IPS DF 4.7 (cell line): ENCODE data around the gene LOC101059915.

ENCODE experiments used
- DNase-seq: peaks from one replicate; pipeline ENCODE4 v3.0.0-alpha.2; 2013; ENCODE audit warnings: low spot score; ENCODE audit errors: extremely low read depth

LOC101059915 gene

GRCh38 chrX:71667328-71668247 is at the start of gene LOC101059915:
Gene LOC101059915 (plus strand): TSS chrX:71667546.
- DNase-seq = no peak

- DNase-seq = no peak
Measured at GRCh38 chrX:71617742-71618141, 49.6 kb upstream of the LOC101059915 start.

GRCh38 chrX:71618303-71618721 is 49.0 kb upstream of the LOC101059915 start, which contains the start of gene CXCR3:
Gene CXCR3 (minus strand): TSS chrX:71618511. CDS start chrX:71618449, 62 bp downstream.
- no peak for DNase-seq

DNA sequence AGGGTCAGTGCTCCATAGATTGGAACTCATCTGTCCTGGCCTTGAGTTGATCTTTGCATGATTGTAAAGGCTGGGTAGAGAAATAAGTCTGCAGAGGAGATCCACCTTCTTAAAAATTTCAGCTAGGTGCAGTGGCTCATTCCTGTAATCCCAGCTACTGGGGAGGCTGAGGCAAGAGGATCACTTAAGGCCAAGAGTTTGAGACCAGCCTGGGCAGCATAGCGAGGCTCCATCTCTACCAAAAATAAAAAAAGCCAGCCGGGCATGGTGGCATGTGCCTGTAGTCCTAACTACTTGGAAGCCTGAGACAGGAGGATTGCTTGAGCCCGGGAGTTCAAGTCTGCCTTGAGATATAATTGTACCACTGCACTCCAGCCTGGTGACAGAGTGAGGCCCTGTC is 48.6 kb upstream of the LOC101059915 start:
- no peak for DNase-seq

DNA sequence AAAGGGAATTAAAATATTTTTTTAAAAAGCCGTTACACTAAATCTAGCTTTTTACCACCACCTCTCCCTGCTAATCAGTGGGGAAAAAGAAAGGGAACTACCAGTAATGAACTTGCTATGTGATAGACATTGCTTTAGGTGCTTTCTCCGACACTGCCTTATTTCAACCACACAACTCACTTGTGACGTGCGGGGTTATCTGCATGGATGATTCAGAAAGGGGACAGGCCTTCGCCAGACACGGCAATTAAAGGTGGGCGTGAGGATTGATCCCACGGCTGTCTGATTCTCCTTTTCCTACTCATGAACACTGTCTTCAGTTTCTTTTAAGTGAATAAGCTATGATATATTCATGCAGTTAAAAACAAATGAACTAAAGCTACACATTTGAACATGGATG is 48.2 kb upstream of the LOC101059915 start:
- DNase-seq = no peak

DNA sequence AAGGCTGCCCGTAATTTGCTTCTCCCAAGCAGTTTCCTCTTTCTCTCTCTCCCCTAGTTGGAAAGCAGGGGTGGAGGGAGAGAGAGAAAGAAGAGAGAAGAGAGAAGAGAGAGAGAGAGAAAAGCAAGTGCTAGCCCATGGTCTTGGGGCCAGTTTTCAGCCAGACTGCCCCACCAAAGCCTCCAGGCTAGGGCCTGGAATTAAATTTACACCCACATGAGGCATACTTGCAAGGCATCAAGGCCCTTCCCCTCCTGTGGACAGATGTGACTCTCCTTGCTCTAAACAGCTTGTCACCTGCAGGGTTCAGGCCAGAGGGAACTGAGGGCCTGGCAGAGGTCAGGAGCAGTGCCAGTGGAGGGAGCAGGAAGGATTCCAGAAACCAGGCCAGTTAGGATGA is 47.4 kb upstream of the LOC101059915 start:
- no peak for DNase-seq

GRCh38 chrX:71621603-71622002 is 45.7 kb upstream of the LOC101059915 start:
- DNase-seq = no peak

DNA sequence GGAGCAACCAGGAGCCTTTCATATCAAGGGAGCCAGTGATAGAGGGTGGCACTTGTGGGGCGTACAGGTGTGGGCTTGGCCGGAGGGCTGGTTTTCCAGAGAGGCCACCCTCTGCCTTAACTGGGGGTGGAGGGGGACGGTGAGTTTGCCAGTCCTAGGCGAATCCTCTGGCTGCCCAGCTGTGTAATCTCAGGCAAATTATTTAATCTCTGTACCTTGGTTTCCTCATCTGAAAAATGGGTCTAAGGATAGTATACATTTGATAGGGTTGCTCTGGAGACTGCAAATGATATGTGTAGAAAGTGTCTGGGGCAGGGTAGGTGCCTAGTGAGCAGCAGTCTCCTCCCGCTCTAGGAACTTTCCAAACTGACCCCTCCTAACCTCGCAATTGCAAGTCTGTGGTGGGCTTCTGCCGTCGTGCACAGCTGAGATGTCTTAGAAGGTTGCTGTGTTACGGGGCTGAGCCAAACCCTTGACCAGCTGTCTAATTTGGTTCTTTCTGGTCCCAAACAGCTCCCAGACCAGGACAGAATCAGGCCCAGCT is 45.2 kb upstream of the LOC101059915 start:
- DNase-seq = no peak

DNA sequence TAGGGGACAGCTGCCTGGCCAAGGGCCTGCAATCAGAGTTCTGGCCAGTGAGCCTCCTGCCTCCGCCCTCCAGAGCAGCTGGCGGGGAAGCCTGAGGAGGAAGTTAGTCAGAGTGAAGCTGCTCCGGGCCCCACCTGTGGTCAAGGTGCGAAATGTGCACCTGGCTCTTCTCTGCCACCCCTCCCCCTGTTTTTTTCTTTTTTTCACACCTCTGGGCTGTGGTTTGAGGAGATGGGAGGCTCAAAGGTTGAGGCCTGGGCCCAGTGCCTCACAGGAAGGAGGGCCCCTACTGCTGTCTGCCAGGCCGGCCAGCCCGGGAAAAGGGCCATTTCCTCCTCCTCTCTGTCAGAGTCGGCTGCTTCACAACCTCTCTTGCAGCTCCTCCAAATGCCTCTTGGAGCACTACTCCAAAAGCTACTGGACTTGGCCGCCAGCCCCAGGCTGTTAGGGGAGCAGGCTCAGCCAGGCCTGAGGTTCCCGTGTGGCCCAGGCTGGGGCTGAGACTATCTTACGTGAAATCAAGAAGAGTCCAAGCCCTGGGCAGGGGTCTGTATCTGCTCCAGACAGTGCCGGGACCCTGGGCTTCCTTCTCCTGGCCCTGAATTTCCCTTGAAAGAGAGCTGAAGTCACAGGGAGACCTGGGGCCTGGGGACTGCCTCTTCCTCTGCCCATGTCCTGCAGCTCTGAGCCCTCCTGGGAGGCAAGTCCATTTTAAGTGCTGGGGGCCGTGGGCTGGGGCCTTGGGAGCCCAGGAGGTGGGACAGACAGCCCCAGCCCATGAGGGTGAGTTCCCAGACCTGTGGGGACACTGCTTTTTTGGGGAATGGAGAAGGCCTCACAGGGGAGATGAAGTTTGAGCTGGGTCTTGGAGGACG is 44.5 kb upstream of the LOC101059915 start:
- DNase-seq = no peak

DNA sequence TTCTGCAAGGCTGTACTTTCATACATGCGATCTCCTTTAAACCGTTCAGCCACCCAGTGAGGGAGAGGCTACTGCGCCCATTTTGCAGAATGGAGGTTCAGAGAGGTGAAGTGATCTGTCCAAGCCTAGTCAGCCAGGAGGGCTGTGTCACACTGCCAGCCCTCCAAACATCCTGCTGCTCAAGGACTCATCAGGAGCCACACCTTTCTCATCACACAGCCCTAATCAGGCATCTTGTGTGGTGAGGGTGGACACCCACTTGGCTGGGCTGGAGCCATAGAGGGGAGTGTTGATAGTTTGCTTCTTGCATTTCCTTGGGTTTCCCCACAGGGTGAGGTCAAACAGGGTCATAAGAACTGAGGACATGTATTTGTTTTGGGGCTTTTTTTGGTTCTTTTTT is 43.6 kb upstream of the LOC101059915 start:
- DNase-seq = no peak

- DNase-seq = no peak
Measured at GRCh38 chrX:71625471-71625870, 41.9 kb upstream of the LOC101059915 start.

GRCh38 chrX:71626576-71626975 is 40.8 kb upstream of the LOC101059915 start:
- no peak for DNase-seq

- DNase-seq = no peak
Measured at GRCh38 chrX:71627588-71628404, 39.5 kb upstream of the LOC101059915 start.

GRCh38 chrX:71629467-71629866 is 37.9 kb upstream of the LOC101059915 start:
- DNase-seq = no peak

DNA sequence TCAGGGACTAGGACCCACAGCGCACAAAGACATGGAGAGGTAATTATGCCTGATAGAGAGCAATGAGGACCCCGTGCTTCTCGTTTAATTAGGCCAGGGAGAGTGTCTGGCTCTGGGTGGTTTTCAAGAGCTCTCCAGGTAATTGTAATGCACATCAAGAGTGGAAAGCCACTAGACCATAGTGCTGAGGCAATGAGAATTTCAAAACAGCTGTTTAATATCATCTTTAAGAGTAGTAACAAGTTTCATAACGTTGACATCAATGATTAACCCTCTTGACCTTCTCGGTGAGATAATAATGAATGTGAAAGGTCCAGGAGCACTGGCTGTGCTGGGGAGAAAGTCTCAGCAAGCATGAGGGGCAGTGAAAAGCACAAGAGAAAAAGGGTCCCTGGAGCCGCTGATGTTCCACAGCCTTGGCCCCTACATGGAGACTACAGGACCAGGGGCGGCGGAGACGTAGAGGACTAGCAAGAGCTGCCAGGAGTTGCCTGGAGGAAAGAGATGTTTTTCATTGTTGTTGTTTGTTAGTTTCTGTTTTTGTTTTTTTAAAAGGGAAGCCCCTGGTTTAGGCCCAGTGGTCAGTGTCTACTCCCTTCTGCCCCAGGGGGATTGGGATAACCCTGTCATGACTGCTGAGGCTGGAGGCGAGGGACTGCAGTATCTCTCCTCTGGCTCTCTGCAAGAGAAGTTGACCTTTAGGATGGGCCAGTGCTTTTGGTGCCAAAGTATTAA is 34.3 kb upstream of the LOC101059915 start:
- no peak for DNase-seq

DNA sequence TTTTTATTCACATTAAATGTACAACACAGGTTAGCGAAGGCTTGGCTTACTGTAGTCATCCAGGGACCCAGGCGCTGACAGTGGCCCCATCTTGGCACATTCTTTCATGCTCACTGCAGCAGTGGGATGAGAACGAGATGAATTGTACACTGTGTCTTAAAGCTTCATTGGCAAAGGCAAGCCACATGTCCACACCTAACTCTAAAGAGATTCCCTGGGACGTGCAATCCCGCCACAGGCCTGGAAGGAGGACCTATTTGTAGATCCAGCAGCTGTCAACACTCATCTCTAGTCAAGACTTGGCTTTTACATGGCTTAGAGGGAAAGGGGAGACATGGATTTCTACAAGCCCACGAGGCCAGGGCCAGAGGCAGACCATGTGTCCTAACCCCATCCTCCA is 33.0 kb upstream of the LOC101059915 start:
- no peak for DNase-seq

DNA sequence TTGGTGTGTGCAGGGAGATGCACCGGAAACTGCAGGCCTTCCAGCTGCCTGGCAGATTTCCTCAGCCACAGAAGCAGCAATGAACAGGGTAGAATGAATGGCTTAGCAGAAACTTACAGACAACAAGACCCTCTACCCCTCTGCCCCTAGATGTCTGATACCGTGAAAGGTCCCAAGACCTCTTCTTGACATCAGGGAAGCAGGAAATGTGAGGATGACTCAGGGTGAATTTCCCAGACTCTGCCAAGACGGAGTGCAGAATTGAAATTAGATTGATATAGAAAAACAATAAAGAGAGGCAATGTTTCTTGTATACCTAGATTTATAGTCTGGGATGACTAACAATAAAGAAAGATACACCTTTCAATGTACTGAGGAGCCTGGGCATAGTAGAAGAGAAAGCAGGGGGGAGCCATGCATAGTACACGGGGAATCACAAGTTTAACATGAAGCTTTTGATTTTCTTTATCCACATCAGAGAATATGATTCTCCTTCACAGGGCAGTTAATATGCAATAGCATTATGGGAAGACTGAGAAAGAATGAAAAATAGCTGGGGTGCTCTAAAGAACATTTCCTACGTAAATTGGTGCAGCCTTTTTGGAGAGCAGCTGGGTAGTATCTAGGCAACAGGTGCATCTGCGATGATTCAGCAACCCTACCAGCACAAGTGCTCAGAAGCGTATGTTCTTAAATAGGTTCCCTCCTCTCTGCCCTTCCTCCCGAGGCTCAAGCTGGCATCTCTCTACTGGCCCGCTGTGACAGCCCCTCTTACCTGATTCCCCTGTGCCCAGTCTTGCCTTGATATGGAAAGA is 30.7 kb upstream of the LOC101059915 start:
- no peak for DNase-seq

DNA sequence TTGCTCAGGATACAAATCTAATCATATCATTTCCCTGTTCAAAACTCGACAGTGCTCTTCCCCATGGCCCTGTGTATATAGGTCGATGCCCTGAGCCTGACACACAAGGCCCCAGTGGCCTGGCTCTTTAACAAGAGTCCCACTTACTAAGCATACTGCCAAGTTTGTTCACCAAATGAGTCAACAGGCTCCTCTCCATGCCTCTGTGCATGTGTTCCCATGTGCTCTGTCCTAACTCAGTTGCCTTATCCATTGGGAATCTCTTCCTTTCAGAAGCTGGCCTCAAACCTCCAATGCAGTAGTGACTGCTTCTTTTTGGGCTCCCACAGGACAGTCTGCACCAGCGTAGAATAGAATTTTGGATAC is 30.1 kb upstream of the LOC101059915 start:
- no peak for DNase-seq

DNA sequence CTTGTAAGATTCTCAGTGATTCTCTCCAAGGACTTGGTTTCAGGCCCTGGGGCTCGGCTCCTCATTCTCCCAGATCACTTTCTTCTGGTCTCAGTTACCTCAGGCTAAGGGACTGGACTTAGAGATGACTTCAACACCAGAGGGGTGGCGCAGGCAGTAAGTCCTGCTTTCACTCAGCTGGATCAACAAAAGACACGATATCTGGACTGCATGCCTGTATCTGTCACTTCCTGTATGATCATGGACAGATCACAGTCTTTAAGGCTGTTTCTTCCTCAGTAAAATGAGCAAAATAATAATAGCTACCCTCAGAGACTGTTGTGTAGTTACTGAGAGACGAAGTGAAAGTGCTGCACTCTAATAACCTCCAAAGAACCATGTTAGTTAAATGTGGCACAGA is 29.5 kb upstream of the LOC101059915 start:
- no peak for DNase-seq
